Astrocyte (in vitro differentiated cells and primary cell): ENCODE measurements around the gene MTA2.

Experiments used
- EZH2 ChIP-seq: IDR thresholded peaks from 2 replicates; pipeline ENCODE4 v1.6.1; 2012; ENCODE audit warnings: mild to moderate bottlenecking, low read length, inconsistent platforms; ENCODE audit not compliant: insufficient read depth
- TF ChIP-seq, protein P1 (sequence below): IDR thresholded peaks from 2 replicates; pipeline ENCODE4 v1.5.1; 2011; ENCODE audit warnings: low read depth, mild to moderate bottlenecking, inconsistent platforms, low read length, moderate library complexity; ENCODE audit not compliant: insufficient read depth

DNA sequence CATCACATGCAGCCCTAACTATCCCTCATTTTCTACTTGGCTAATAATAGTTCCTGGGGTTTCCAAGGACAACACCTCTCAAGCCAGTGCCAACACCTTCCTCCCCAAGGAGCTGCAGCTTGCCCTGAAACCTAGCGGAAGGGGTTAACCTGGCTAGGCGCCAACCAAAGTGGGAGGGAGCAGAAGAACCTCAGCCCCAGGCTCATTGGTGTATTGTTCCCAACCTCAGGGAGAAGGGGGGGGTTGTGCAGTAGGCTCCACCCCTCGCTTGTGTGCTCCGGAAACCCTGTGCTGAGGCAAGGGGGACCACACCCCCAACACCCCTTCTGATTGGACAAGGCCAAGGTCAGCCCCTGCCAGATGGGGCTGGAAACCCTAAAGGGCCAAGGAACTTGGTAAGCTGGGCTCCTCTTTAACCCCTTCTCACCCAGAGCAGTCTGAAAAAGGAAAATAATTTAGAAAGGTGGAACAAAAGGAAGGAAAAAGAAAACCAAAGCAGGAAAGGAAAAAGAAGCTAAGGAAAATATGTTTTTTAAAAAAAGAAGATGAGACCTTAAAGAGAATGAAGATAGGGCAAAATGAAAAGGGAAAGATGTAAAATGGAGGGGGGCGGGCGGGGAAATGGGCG lies 2.5 kb downstream of the MTA2 start:
- TF ChIP-seq, protein P1, sequence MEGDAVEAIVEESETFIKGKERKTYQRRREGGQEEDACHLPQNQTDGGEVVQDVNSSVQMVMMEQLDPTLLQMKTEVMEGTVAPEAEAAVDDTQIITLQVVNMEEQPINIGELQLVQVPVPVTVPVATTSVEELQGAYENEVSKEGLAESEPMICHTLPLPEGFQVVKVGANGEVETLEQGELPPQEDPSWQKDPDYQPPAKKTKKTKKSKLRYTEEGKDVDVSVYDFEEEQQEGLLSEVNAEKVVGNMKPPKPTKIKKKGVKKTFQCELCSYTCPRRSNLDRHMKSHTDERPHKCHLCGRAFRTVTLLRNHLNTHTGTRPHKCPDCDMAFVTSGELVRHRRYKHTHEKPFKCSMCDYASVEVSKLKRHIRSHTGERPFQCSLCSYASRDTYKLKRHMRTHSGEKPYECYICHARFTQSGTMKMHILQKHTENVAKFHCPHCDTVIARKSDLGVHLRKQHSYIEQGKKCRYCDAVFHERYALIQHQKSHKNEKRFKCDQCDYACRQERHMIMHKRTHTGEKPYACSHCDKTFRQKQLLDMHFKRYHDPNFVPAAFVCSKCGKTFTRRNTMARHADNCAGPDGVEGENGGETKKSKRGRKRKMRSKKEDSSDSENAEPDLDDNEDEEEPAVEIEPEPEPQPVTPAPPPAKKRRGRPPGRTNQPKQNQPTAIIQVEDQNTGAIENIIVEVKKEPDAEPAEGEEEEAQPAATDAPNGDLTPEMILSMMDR, result no peak
- TF ChIP-seq EZH2, result no peak
